ENCODE results near the gene CACNG5. TPM values are rescaled to one million over a fixed set of nuclear protein-coding genes. Genes with fewer than 3 reads are reported as not detected.
"Not testable (repeated sequence)": the region's sequence is repeated elsewhere in the genome, so short reads cannot be mapped to it uniquely, and the experiment has no call there.

The CACNG5 gene
- total RNA-seq, 3 donors from 2014 or later (not counting 1 experiment from before 2014, with no cell fraction given): not detected

DNA sequence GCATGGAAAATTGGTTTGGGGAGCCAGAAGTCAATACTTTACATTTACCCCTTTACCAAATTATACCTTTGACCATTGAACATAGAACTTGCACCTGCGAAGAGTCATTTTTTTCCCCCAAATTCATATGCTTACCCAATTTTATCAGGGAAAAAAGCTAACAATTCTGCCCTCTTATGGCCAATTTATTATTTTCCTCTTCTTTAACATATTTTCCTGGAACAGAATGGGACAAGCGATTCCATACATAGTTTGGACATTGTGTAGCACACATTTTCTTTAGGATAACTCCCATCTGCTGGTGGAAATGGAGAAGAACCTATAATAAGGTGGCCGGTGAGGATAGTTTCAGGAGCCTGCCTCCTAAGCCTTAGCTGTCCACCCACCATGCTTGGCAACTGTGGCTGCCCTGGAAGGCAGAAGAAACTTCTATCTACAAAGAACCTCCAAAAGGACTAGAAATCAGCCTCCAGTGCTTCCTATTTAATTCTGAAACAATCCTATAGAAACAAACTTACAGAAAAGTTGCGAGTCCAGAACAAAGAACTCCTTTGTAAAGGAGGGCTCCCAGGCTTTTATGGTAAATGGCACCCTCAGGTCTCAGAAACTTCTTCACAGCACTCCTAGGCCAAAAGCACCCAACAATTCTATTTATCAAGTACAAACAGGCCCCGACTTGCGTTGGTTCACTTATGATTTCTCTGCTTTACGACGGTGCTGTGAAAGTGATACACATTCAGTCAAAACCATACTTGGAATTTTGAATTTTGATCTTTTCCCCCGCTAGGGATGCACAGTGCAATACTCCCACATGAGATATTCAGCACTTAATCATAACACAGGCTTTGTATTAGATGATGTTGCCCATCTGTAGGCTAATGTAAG lies 65.5 kb downstream of the CACNG5 start:
- ATAC-seq (no peak), DNase-seq (no peak)
- Mint-ChIP-seq H3K27me3 (ENCODE audit: low read depth in 2 of 2) (peaks cover 2 to 7% of the 10 kb centered on the region in 2 donors), H3K9me3 (no peaks in the 10 kb centered on the region), H3K36me3 (no peaks in the 10 kb centered on the region), H3K4me1 (no peaks in the 10 kb centered on the region), H3K4me3 (no peak overlapping the region), H3K27ac (no peak overlapping the region)
- WGBS (ENCODE audit: insufficient coverage): 76% methylated on average over 8 of the region's 9 CpGs
- no peaks in the 10 kb centered on the region for H3K9me3 ChIP-seq (ENCODE audit: control insufficient read depth, insufficient read depth, low read length)
- H3K27ac ChIP-seq (ENCODE audit: low read length): no peak overlapping the region
- H3K36me3 ChIP-seq (ENCODE audit: control insufficient read depth, insufficient read depth, low read length): no peaks in the 10 kb centered on the region
- intact Hi-C loops (cut with micrococcal nuclease): no loop called here
- H3K4me1 ChIP-seq (ENCODE audit: control insufficient read depth, insufficient read depth, low read length): no peaks in the 10 kb centered on the region
- TF ChIP-seq, protein P1, sequence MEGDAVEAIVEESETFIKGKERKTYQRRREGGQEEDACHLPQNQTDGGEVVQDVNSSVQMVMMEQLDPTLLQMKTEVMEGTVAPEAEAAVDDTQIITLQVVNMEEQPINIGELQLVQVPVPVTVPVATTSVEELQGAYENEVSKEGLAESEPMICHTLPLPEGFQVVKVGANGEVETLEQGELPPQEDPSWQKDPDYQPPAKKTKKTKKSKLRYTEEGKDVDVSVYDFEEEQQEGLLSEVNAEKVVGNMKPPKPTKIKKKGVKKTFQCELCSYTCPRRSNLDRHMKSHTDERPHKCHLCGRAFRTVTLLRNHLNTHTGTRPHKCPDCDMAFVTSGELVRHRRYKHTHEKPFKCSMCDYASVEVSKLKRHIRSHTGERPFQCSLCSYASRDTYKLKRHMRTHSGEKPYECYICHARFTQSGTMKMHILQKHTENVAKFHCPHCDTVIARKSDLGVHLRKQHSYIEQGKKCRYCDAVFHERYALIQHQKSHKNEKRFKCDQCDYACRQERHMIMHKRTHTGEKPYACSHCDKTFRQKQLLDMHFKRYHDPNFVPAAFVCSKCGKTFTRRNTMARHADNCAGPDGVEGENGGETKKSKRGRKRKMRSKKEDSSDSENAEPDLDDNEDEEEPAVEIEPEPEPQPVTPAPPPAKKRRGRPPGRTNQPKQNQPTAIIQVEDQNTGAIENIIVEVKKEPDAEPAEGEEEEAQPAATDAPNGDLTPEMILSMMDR (IDR thresholded peaks at IDR 0.05): no peak
- no peaks in the 10 kb centered on the region for H3K27me3 ChIP-seq (ENCODE audit: control insufficient read depth, insufficient read depth, low read length)
- no peak overlapping the region for H3K4me3 ChIP-seq (ENCODE audit: low read length)

DNA sequence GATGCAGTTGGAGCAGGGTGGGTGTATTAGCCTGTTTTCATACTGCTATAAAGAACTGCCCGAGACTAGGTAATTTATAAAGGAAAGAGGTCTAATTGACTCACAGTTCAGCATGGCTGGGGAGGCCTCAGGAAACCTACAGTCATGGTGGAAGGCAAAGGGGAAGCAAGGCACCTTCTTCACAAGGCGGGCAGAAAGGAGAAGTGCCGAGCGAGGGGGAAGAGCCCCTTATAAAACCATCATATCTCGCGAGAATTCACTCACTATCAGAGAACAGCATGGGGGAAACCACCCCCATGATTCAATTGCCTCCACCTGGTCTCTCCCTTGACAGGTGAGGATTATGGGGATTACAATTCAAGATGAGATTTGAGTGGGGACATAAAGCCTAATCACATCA lies 68.4 kb downstream of the CACNG5 start:
- H3K4me1 ChIP-seq (ENCODE audit: control insufficient read depth, insufficient read depth, low read length); H3K4me3 Mint-ChIP-seq; H3K27ac Mint-ChIP-seq; H3K36me3 ChIP-seq (ENCODE audit: control insufficient read depth, insufficient read depth, low read length); DNase-seq; H3K27ac ChIP-seq (ENCODE audit: low read length); H3K36me3 Mint-ChIP-seq; H3K9me3 ChIP-seq (ENCODE audit: control insufficient read depth, insufficient read depth, low read length); H3K4me1 Mint-ChIP-seq; H3K27me3 ChIP-seq (ENCODE audit: control insufficient read depth, insufficient read depth, low read length); H3K27me3 Mint-ChIP-seq (ENCODE audit: low read depth in 2 of 2); intact Hi-C loops (cut with micrococcal nuclease); ATAC-seq; H3K9me3 Mint-ChIP-seq; H3K4me3 ChIP-seq (ENCODE audit: low read length): not testable (repeated sequence)
- WGBS (ENCODE audit: insufficient coverage): 45% methylated on average over 1 of the region's 6 CpGs

DNA sequence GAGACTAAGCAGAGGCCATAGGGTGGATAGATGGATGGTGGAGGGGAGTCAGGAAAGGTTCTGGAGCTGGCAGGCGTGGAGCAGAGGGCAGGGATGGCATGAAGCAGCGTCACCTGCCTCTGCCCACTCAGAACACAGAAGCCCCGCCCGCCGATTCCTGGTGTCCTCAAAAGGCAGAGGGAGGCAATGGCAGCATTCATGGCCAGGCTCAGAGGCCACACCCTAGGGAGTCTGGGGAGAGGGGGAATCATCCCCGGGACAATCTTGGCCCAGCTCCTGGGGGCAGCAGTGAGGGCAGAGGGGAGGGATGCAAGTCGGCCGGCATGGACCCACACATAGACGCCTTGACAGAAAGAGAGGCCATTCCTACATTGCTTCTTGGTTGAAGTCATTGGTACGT lies 68.9 kb downstream of the CACNG5 start:
- Histone ChIP-seq H3K4me3 (ENCODE audit: low read length) (no peak overlapping the region), H3K9me3 (ENCODE audit: control insufficient read depth, insufficient read depth, low read length) (no peaks in the 10 kb centered on the region), H3K27me3 (ENCODE audit: control insufficient read depth, insufficient read depth, low read length) (no peaks in the 10 kb centered on the region), H3K36me3 (ENCODE audit: control insufficient read depth, insufficient read depth, low read length) (no peaks in the 10 kb centered on the region), H3K4me1 (ENCODE audit: control insufficient read depth, insufficient read depth, low read length) (no peaks in the 10 kb centered on the region), H3K27ac (ENCODE audit: low read length) (no peak overlapping the region)
- DNase-seq: no peak
- WGBS (ENCODE audit: insufficient coverage): 90% methylated on average over 10 of the region's 10 CpGs
- H3K27ac Mint-ChIP-seq: no peak overlapping the region
- peaks cover 0 to 3% of the 10 kb centered on the region in 2 donors for H3K27me3 Mint-ChIP-seq (ENCODE audit: low read depth in 2 of 2)
- no peaks in the 10 kb centered on the region for H3K36me3 Mint-ChIP-seq
- H3K4me3 Mint-ChIP-seq: no peak overlapping the region
- intact Hi-C loops (cut with micrococcal nuclease): no loop called here
- H3K4me1 Mint-ChIP-seq: peaks cover 6 to 8% of the 10 kb centered on the region in 2 donors
- ATAC-seq: no peak
- no peaks in the 10 kb centered on the region for H3K9me3 Mint-ChIP-seq
- TF ChIP-seq, protein P1 (IDR thresholded peaks at IDR 0.05): no peak

- no peaks in the 10 kb centered on the region for H3K27me3 ChIP-seq (ENCODE audit: control insufficient read depth, insufficient read depth, low read length)
- TF ChIP-seq, protein P1 (IDR thresholded peaks at IDR 0.05): no peak
- Mint-ChIP-seq H3K4me3 (no peak overlapping the region), H3K27ac (no peak overlapping the region), H3K27me3 (ENCODE audit: low read depth in 2 of 2) (peaks cover 0 to 3% of the 10 kb centered on the region in 2 donors), H3K9me3 (no peaks in the 10 kb centered on the region), H3K4me1 (peaks cover 6 to 8% of the 10 kb centered on the region in 2 donors), H3K36me3 (no peaks in the 10 kb centered on the region)
- WGBS (ENCODE audit: insufficient coverage): 85% methylated on average over 12 of the region's 12 CpGs
- no peaks in the 10 kb centered on the region for H3K36me3 ChIP-seq (ENCODE audit: control insufficient read depth, insufficient read depth, low read length)
- no peak for DNase-seq
- no peak overlapping the region for H3K27ac ChIP-seq (ENCODE audit: low read length)
- H3K9me3 ChIP-seq (ENCODE audit: control insufficient read depth, insufficient read depth, low read length): no peaks in the 10 kb centered on the region
- ATAC-seq: no peak
- H3K4me3 ChIP-seq (ENCODE audit: low read length): no peak overlapping the region
- no peaks in the 10 kb centered on the region for H3K4me1 ChIP-seq (ENCODE audit: control insufficient read depth, insufficient read depth, low read length)
- intact Hi-C loops (cut with micrococcal nuclease): loop anchor here (5.0 kb wide), 1 partner anchor 703 kb away; no protein-coding TSS in a partner anchor
Measured at GRCh38 chr17:66904760-66905624, 70.1 kb downstream of the CACNG5 start.

Data from natural killer cell (primary cell).